Neural cell (in vitro differentiated cells): ENCODE data around the gene RANBP3. TPM values are rescaled to one million over a fixed set of nuclear protein-coding genes. Genes with fewer than 3 reads are reported as not detected.

Experiments used
- H2AFZ ChIP-seq: fragments of 200-600, 300-800 bp; sonication (generic), shearing (Covaris generic); 2 replicates; pipeline ENCODE4 v1.6.0; 2014; ENCODE audit warnings: low read depth, mild to moderate bottlenecking, antibody characterized with exemption, low read length, moderate library complexity
- H3F3A ChIP-seq: fragments of 200-600 bp; shearing (Covaris generic); 2 replicates; pipeline ENCODE4 v1.6.1; 2016; ENCODE audit warnings: mild to moderate bottlenecking, moderate library complexity, mixed read lengths, antibody characterized with exemption, low read length; ENCODE audit not compliant: insufficient read depth, poor library complexity, severe bottlenecking
- H3K27ac ChIP-seq: fragments of 200-600, 300-800 bp; sonication (generic), shearing (Covaris generic); 2 replicates; pipeline ENCODE4 v1.5.1; 2014; ENCODE audit warnings: mild to moderate bottlenecking, low read length, moderate library complexity
- H3K27me3 ChIP-seq: fragments of 300-800, 200-600 bp; sonication (generic), shearing (Covaris generic); 2 replicates; pipeline ENCODE4 v1.6.0; 2014; ENCODE audit warnings: mild to moderate bottlenecking, low read depth, low read length, moderate library complexity; ENCODE audit not compliant: insufficient read depth
- H3K36me3 ChIP-seq: fragments of 300-800, 200-600 bp; sonication (generic), shearing (Covaris generic); 2 replicates; pipeline ENCODE4 v1.5.1; 2014; ENCODE audit warnings: mild to moderate bottlenecking, antibody characterized with exemption, low read length, moderate library complexity; ENCODE audit not compliant: insufficient read depth
- H3K4me2 ChIP-seq: fragments of 300-800, 200-600 bp; sonication (generic), shearing (Covaris generic); 2 replicates; pipeline ENCODE4 v1.6.0; 2014; ENCODE audit warnings: mild to moderate bottlenecking, low read length
- H3K4me3 ChIP-seq: fragments of 300-800, 200-600 bp; sonication (generic), shearing (Covaris generic); 2 replicates; pipeline ENCODE4 v1.5.1; 2014; ENCODE audit warnings: mild to moderate bottlenecking, low read length, moderate library complexity
- H3K79me2 ChIP-seq: fragments of 200-600 bp; shearing (Covaris generic); replicated peaks from 2 replicates; pipeline ENCODE4 v1.6.0; 2014; ENCODE audit warnings: mild to moderate bottlenecking, low read length, moderate library complexity; ENCODE audit not compliant: insufficient read depth
- H3K9ac ChIP-seq: fragments of 300-800, 200-600 bp; sonication (generic), shearing (Covaris generic); 2 replicates; pipeline ENCODE4 v1.6.1; 2016; ENCODE audit warnings: mild to moderate bottlenecking, low read length, mixed read lengths
- H3K9me2 ChIP-seq: fragments of 200-600 bp; shearing (Covaris generic); 2 replicates; pipeline ENCODE4 v1.6.1; 2016; ENCODE audit warnings: mild to moderate bottlenecking, low read length, mixed read lengths; ENCODE audit not compliant: insufficient read depth
- H3K9me3 ChIP-seq: fragments of 200-600, 300-800 bp; sonication (generic), shearing (Covaris generic); 2 replicates; pipeline ENCODE4 v1.6.1; 2016; ENCODE audit warnings: mild to moderate bottlenecking, mixed run types, low read length, moderate library complexity, mixed read lengths
- H4K20me1 ChIP-seq: fragments of 200-600 bp; shearing (Covaris generic); 2 replicates; pipeline ENCODE4 v1.6.1; 2016; ENCODE audit warnings: mild to moderate bottlenecking, mixed run types; ENCODE audit not compliant: insufficient read depth
- EP300 ChIP-seq: fragments of 450-650 bp; conservative IDR thresholded peaks from 2 replicates; pipeline ENCODE4 v1.6.1; 2014; ENCODE audit warnings: antibody characterized with exemption, mild to moderate bottlenecking, moderate library complexity; ENCODE audit not compliant: poor library complexity, severe bottlenecking
- EZH2 ChIP-seq: fragments of 200-600, 300-800 bp; shearing (Covaris generic), sonication (generic); IDR thresholded peaks from 2 replicates; pipeline ENCODE4 v1.6.1; 2014; ENCODE audit warnings: antibody characterized with exemption, low read length, borderline replicate concordance, mild to moderate bottlenecking; ENCODE audit not compliant: insufficient read depth, poor library complexity, severe bottlenecking
- MXI1 ChIP-seq: fragments of 450-650 bp; conservative IDR thresholded peaks from 2 replicates; pipeline ENCODE4 v1.6.1; 2014; ENCODE audit warnings: antibody characterized with exemption, mild to moderate bottlenecking; ENCODE audit not compliant: poor library complexity, severe bottlenecking
- POLR2AphosphoS5 ChIP-seq: IDR thresholded peaks from 2 replicates; pipeline ENCODE4 v1.6.1; 2012
- RAD21 ChIP-seq: fragments of 450-650 bp; conservative IDR thresholded peaks from 2 replicates; pipeline ENCODE4 v1.6.1; 2014; ENCODE audit warnings: antibody characterized with exemption, mild to moderate bottlenecking, moderate library complexity
- REST ChIP-seq: IDR thresholded peaks from 2 replicates; pipeline ENCODE4 v1.6.1; 2012; ENCODE audit warnings: borderline replicate concordance
- SMC3 ChIP-seq: fragments of 450-650 bp; conservative IDR thresholded peaks from 2 replicates; pipeline ENCODE4 v1.6.1; 2014; ENCODE audit warnings: antibody characterized with exemption, mild to moderate bottlenecking, moderate library complexity; ENCODE audit not compliant: poor library complexity
- TAF1 ChIP-seq: IDR thresholded peaks from 2 replicates; pipeline ENCODE4 v1.6.1; 2012; ENCODE audit warnings: low read depth
- polyA plus RNA-seq: library from polyadenylated mRNA; depleted of rRNA; stranded (reverse); fragments of >200 nt; gene quantifications from 2 replicates; pipeline ENCODE4 v1.2.3, GENCODE V29; 2014
- TF ChIP-seq, protein P1 (sequence below): fragments of 450-650 bp; IDR thresholded peaks from 2 replicates; pipeline ENCODE4 v1.5.1; 2014; ENCODE audit warnings: antibody characterized with exemption, mild to moderate bottlenecking, moderate library complexity; ENCODE audit not compliant: poor library complexity, severe bottlenecking

Gene RANBP3
- polyA plus RNA-seq, 1 donor from 2014 or later: 67.6 TPM

DNA sequence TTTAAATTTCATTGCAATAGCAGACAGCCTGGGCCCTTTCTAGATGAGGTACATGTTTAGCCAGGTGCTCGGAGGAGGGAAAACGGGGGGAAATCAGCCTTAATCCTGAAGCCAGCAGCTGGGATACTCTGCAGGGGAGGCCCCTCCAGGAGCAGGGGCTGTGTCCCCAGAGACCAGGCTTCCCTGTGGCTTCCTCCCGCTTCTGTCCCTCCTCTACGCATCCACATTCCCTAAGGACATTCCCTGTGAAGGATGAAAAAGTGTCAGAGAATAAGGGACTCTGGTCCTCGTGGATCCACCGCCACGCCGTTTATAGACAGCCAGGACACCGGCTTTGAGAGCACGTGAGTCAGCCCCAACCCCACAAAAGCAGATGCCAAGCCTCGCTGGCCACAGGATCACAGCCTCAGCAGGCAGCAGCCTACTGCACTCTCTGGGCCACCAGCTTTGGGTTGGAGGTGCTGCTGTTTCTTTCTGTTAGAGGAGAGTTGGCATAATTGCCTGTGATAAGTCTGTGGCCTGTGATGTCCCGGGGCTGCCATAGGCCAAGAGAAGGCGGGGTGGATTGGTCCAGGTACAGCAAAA, 36.7 kb upstream of the RANBP3 start:
- TF ChIP-seq POLR2AphosphoS5 (no peak), EZH2 (no peak), SMC3 (no peak), MXI1 (no peak), RAD21 (no peak)
- TF ChIP-seq, protein P1, sequence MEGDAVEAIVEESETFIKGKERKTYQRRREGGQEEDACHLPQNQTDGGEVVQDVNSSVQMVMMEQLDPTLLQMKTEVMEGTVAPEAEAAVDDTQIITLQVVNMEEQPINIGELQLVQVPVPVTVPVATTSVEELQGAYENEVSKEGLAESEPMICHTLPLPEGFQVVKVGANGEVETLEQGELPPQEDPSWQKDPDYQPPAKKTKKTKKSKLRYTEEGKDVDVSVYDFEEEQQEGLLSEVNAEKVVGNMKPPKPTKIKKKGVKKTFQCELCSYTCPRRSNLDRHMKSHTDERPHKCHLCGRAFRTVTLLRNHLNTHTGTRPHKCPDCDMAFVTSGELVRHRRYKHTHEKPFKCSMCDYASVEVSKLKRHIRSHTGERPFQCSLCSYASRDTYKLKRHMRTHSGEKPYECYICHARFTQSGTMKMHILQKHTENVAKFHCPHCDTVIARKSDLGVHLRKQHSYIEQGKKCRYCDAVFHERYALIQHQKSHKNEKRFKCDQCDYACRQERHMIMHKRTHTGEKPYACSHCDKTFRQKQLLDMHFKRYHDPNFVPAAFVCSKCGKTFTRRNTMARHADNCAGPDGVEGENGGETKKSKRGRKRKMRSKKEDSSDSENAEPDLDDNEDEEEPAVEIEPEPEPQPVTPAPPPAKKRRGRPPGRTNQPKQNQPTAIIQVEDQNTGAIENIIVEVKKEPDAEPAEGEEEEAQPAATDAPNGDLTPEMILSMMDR: no peak
- no peaks in the 10 kb centered on the region for H3K79me2 ChIP-seq
- H3K9ac ChIP-seq: no peak overlapping the region
- H3K4me2 ChIP-seq: no peak overlapping the region
- H3K27ac ChIP-seq: no peak overlapping the region
- no peaks in the 10 kb centered on the region for H3K36me3 ChIP-seq
- H3K9me3 ChIP-seq: no peaks in the 10 kb centered on the region
- H4K20me1 ChIP-seq: no peaks in the 10 kb centered on the region
- H3K27me3 ChIP-seq: no peaks in the 10 kb centered on the region
- no peak overlapping the region for H3K4me3 ChIP-seq
- H3K9me2 ChIP-seq: no peaks in the 10 kb centered on the region
- H3F3A ChIP-seq: no peaks in the 10 kb centered on the region
- no peak overlapping the region for H2AFZ ChIP-seq

- H4K20me1 ChIP-seq: no peaks in the 10 kb centered on the region
- no peak overlapping the region for H2AFZ ChIP-seq
- no peaks in the 10 kb centered on the region for H3K36me3 ChIP-seq
- no peak overlapping the region for H3K4me3 ChIP-seq
- H3K9ac ChIP-seq: no peak overlapping the region
- TF ChIP-seq EZH2 (no peak), MXI1 (no peak), SMC3 (no peak), POLR2AphosphoS5 (no peak), RAD21 (no peak)
- H3K27me3 ChIP-seq: no peaks in the 10 kb centered on the region
- no peaks in the 10 kb centered on the region for H3K9me2 ChIP-seq
- H3F3A ChIP-seq: no peaks in the 10 kb centered on the region
- no peaks in the 10 kb centered on the region for H3K9me3 ChIP-seq
- no peak overlapping the region for H3K27ac ChIP-seq
- no peaks in the 10 kb centered on the region for H3K79me2 ChIP-seq
- H3K4me2 ChIP-seq: no peak overlapping the region
These were observed 34.7 kb upstream of the RANBP3 start for GRCh38 chr19:6012426-6013170.

DNA sequence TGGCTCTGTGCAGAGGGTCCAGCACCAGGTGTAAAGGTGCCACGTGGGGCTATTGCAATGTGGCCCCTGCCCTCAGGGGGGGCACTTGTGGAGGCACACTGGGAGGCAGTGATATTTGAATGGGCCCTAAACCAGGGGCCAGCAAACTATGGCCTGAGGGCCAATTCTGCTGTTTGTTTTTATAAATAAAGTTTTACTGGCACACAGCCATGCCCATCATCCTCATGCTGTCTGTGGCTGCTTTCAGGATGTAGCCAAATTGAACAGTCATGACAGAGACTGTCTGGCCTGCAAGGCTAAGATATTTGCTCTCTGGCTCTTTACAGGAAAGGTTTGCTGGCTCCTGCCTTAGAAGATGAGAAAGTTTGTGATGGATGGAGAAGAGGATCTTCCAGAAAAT, 33.9 kb upstream of the RANBP3 start:
- H3K9me3 ChIP-seq: no peaks in the 10 kb centered on the region
- H3K27me3 ChIP-seq: no peaks in the 10 kb centered on the region
- H3K9ac ChIP-seq: no peak overlapping the region
- H3F3A ChIP-seq: no peaks in the 10 kb centered on the region
- H3K27ac ChIP-seq: no peak overlapping the region
- no peak overlapping the region for H3K4me2 ChIP-seq
- TF ChIP-seq POLR2AphosphoS5 (no peak), TAF1 (no peak), REST (no peak), EZH2 (no peak), RAD21 (no peak), EP300 (no peak), SMC3 (no peak), MXI1 (no peak)
- TF ChIP-seq, protein P1: no peak
- H3K9me2 ChIP-seq: no peaks in the 10 kb centered on the region
- no peak overlapping the region for H3K4me3 ChIP-seq
- H4K20me1 ChIP-seq: no peaks in the 10 kb centered on the region
- H3K79me2 ChIP-seq: no peaks in the 10 kb centered on the region
- no peak overlapping the region for H2AFZ ChIP-seq
- H3K36me3 ChIP-seq: no peaks in the 10 kb centered on the region
